ENCODE data around the gene LTO1. TPM values are rescaled to one million over a fixed set of nuclear protein-coding genes. Genes with fewer than 3 reads are reported as not detected.

The LTO1 gene
- total and polyA plus RNA-seq, 2 of the 13 experiments (the other 11 are each of a cell fraction or from before 2014, with no cell fraction given): 11.8 to 15.0 TPM

DNA sequence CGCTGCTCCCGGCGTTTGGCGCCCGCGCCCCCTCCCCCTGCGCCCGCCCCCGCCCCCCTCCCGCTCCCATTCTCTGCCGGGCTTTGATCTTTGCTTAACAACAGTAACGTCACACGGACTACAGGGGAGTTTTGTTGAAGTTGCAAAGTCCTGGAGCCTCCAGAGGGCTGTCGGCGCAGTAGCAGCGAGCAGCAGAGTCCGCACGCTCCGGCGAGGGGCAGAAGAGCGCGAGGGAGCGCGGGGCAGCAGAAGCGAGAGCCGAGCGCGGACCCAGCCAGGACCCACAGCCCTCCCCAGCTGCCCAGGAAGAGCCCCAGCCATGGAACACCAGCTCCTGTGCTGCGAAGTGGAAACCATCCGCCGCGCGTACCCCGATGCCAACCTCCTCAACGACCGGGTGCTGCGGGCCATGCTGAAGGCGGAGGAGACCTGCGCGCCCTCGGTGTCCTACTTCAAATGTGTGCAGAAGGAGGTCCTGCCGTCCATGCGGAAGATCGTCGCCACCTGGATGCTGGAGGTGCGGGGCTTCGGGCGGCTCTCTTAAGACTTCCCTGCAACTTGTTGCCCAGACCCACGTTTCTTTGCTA lies 34.1 kb downstream of the LTO1 start, which contains the start of gene CCND1 (continued):
- TF ChIP-seq, protein P1, sequence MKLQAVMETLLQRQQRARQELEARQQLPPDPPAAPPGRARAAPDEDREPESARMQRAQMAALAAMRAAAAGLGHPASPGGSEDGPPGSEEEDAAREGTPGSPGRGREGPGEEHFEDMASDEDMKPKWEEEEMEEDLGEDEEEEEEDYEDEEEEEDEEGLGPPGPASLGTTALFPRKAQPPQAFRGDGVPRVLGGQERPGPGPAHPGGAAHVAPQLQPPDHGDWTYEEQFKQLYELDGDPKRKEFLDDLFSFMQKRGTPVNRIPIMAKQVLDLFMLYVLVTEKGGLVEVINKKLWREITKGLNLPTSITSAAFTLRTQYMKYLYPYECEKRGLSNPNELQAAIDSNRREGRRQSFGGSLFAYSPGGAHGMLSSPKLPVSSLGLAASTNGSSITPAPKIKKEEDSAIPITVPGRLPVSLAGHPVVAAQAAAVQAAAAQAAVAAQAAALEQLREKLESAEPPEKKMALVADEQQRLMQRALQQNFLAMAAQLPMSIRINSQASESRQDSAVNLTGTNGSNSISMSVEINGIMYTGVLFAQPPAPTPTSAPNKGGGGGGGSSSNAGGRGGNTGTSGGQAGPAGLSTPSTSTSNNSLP (IDR thresholded peaks at IDR 0.05; ENCODE audit: low read depth, low read length): no peak
- TF ChIP-seq ZNF773 (CRISPR knock-in tag; IDR thresholded peaks at IDR 0.05; ENCODE audit: borderline replicate concordance): peak; percentile 67; the same call in 1 of the 2 replicates
- TF ChIP-seq ZNF550 (CRISPR knock-in tag; IDR thresholded peaks at IDR 0.05; ENCODE audit: borderline replicate concordance): no peak
- TF ChIP-seq, protein P2, sequence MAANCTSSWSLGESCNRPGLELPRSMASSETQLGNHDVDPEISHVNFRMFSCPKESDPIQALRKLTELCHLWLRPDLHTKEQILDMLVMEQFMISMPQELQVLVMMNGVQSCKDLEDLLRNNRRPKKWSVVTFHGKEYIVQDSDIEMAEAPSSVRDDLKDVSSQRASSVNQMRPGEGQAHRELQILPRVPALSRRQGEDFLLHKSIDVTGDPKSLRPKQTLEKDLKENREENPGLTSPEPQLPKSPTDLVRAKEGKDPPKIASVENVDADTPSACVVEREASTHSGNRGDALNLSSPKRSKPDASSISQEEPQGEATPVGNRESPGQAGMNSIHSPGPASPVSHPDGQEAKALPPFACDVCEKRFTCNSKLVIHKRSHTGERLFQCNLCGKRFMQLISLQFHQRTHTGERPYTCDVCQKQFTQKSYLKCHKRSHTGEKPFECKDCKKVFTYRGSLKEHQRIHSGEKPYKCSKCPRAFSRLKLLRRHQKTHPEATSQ (CRISPR knock-in tag; IDR thresholded peaks at IDR 0.05; ENCODE audit: borderline replicate concordance): no peak
- no peak for TF ChIP-seq NBN (conservative IDR thresholded peaks at IDR 0.05)
- no peak for TF ChIP-seq ZBTB21 (CRISPR knock-in tag; IDR thresholded peaks at IDR 0.05)
- no peak for TF ChIP-seq HNRNPH1 (optimal IDR thresholded peaks at IDR 0.05; ENCODE audit: low read depth, low read length)
- TF ChIP-seq, protein P3, sequence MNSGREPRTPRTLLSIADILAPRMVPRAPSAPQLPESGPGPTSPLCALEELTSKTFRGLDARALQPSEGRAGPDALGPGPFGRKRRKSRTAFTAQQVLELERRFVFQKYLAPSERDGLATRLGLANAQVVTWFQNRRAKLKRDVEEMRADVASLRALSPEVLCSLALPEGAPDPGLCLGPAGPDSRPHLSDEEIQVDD (CRISPR knock-in tag; IDR thresholded peaks at IDR 0.05; ENCODE audit: borderline replicate concordance): peak; percentile 62; the same call in 1 of the 2 replicates
- peak; percentile 23; the same call in 1 of the 2 replicates for TF ChIP-seq ZNF317 (CRISPR knock-in tag; IDR thresholded peaks at IDR 0.05)
- TF ChIP-seq, protein P4, sequence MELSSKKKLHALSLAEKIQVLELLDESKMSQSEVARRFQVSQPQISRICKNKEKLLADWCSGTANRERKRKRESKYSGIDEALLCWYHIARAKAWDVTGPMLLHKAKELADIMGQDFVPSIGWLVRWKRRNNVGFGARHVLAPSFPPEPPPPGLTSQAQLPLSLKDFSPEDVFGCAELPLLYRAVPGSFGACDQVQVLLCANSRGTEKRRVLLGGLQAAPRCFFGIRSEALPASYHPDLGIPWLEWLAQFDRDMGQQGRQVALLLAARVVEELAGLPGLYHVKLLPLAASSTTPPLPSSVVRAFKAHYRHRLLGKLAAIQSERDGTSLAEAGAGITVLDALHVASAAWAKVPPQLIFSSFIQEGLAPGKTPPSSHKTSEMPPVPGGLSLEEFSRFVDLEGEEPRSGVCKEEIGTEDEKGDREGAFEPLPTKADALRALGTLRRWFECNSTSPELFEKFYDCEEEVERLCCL (CRISPR knock-in tag; IDR thresholded peaks at IDR 0.05; ENCODE audit: borderline replicate concordance): no peak
- TF ChIP-seq ZNF768 (CRISPR knock-in tag; IDR thresholded peaks at IDR 0.05): peak; percentile 63; the same call in 1 of the 2 replicates
- peak; percentile 46 for TF ChIP-seq SKI (IDR thresholded peaks at IDR 0.05; ENCODE audit: partially characterized antibody)
- TF ChIP-seq PAF1 (CRISPR knock-in tag; IDR thresholded peaks at IDR 0.05): no peak
- TF ChIP-seq, protein P5, sequence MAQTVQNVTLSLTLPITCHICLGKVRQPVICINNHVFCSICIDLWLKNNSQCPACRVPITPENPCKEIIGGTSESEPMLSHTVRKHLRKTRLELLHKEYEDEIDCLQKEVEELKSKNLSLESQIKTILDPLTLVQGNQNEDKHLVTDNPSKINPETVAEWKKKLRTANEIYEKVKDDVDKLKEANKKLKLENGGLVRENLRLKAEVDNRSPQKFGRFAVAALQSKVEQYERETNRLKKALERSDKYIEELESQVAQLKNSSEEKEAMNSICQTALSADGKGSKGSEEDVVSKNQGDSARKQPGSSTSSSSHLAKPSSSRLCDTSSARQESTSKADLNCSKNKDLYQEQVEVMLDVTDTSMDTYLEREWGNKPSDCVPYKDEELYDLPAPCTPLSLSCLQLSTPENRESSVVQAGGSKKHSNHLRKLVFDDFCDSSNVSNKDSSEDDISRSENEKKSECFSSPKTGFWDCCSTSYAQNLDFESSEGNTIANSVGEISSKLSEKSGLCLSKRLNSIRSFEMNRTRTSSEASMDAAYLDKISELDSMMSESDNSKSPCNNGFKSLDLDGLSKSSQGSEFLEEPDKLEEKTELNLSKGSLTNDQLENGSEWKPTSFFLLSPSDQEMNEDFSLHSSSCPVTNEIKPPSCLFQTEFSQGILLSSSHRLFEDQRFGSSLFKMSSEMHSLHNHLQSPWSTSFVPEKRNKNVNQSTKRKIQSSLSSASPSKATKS (CRISPR knock-in tag; IDR thresholded peaks at IDR 0.05): 0 out of 2 replicates have a peak, but pooled peaks have one; percentile 39
- peak; percentile 94; the same call in 1 of the 2 replicates for TF ChIP-seq POLR2AphosphoS2 (IDR thresholded peaks at IDR 0.05; ENCODE audit: low read depth, low read length)
- no peak for TF ChIP-seq NFIB (CRISPR knock-in tag; IDR thresholded peaks at IDR 0.05; ENCODE audit: borderline replicate concordance)
- no peak; the same call in 1 of the 2 replicates for TF ChIP-seq ZNF256 (CRISPR knock-in tag; conservative IDR thresholded peaks at IDR 0.05)
- TF ChIP-seq, protein P6, sequence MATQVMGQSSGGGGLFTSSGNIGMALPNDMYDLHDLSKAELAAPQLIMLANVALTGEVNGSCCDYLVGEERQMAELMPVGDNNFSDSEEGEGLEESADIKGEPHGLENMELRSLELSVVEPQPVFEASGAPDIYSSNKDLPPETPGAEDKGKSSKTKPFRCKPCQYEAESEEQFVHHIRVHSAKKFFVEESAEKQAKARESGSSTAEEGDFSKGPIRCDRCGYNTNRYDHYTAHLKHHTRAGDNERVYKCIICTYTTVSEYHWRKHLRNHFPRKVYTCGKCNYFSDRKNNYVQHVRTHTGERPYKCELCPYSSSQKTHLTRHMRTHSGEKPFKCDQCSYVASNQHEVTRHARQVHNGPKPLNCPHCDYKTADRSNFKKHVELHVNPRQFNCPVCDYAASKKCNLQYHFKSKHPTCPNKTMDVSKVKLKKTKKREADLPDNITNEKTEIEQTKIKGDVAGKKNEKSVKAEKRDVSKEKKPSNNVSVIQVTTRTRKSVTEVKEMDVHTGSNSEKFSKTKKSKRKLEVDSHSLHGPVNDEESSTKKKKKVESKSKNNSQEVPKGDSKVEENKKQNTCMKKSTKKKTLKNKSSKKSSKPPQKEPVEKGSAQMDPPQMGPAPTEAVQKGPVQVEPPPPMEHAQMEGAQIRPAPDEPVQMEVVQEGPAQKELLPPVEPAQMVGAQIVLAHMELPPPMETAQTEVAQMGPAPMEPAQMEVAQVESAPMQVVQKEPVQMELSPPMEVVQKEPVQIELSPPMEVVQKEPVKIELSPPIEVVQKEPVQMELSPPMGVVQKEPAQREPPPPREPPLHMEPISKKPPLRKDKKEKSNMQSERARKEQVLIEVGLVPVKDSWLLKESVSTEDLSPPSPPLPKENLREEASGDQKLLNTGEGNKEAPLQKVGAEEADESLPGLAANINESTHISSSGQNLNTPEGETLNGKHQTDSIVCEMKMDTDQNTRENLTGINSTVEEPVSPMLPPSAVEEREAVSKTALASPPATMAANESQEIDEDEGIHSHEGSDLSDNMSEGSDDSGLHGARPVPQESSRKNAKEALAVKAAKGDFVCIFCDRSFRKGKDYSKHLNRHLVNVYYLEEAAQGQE (IDR thresholded peaks at IDR 0.05; ENCODE audit: borderline replicate concordance in 1 of 2, low read depth in 1 of 2, low read length in 2 of 2): peak in 1 of 2 experiments; percentile 41; a peak in 1 of 4 replicates

All from HepG2 (cell line).